ENCODE results near the gene CHD9. TPM values are rescaled to one million over a fixed set of nuclear protein-coding genes. Genes with fewer than 3 reads are reported as not detected.

CHD9 gene
- total and polyA plus RNA-seq, 9 donors = 22.6 to 94.8 (median 46.8) TPM

DNA sequence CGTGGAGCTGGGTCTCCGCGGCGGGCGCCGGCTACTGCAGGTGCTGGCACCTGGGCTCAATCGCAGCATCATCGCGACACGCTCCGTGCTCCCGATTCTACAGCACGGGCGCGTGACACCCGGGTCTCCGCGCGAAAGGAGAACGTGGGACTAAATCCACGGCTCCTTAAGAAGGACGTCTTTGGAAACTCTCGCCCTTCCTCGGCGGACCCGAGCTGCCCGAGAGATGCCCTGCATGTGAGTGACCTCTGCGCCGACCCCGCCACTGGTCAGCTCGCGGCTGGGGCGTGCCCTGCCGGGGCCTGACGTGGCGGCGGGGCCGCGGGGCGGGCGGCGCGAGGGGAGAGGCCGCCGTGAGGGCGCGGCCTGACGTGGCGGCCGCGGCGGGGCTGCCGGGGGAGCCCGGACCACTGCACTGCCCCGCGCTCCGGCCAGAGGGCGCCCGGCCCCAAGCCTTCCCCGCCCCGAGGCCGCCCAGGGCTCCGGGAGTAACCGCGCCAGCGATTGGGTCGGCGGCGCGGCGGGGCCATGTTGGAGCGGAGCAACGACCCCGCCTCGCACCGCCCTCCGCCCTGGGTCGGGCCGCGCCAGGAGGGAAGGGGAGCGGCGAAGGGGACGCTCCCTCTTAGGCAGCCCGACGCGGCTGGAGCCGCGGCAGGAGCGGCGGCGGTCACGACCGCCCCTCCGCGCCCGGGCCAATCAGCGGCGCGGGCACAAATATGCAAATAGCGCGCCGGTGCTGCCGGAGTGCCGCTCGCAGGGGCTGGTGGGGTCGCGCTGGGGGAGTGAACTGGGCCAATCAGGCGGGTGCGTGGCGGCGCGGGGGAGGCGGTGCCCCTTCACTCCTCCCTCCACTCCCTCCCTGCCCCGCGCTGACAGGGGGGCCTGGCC, 75.6 kb downstream of the CHD9 start:
- DNase-seq = peak; percentile 99
- peaks cover 13% of the 10 kb centered on the region for H3K4me1 ChIP-seq (ENCODE audit: control insufficient read depth, insufficient read depth, low read length)
- under 1% methylated on average over 107 of the region's 115 CpGs for WGBS (ENCODE audit: insufficient coverage)
- H3K36me3 ChIP-seq (ENCODE audit: control insufficient read depth, insufficient read depth, low read length) = no peaks in the 10 kb centered on the region
- H3K27me3 ChIP-seq (ENCODE audit: control insufficient read depth, insufficient read depth, low read length) = no peaks in the 10 kb centered on the region
- H3K27ac ChIP-seq (ENCODE audit: low read length) = peak overlapping the region; percentile 97
- peak overlapping the region; percentile 71 for H3K4me3 ChIP-seq (ENCODE audit: low read length)
- H3K9me3 ChIP-seq (replicated peaks; ENCODE audit: control insufficient read depth, low read depth, low read length) = no peaks in the 10 kb centered on the region

- peaks cover 13% of the 10 kb centered on the region for H3K4me1 ChIP-seq (ENCODE audit: control insufficient read depth, insufficient read depth, low read length)
- no peaks in the 10 kb centered on the region for H3K9me3 ChIP-seq (replicated peaks; ENCODE audit: control insufficient read depth, low read depth, low read length)
- WGBS (ENCODE audit: insufficient coverage) = 2% methylated on average over 21 of the region's 46 CpGs
- H3K36me3 ChIP-seq (ENCODE audit: control insufficient read depth, insufficient read depth, low read length) = no peaks in the 10 kb centered on the region
- DNase-seq = no peak
- no peaks in the 10 kb centered on the region for H3K27me3 ChIP-seq (ENCODE audit: control insufficient read depth, insufficient read depth, low read length)
- peak overlapping the region; percentile 49 for H3K4me3 ChIP-seq (ENCODE audit: low read length)
- peak overlapping the region; percentile 65 for H3K27ac ChIP-seq (ENCODE audit: low read length)
These were observed 76.2 kb downstream of the CHD9 start for GRCh38 chr16:53131050-53131362.

- Histone ChIP-seq H3K27ac (ENCODE audit: low read length) (peak overlapping the region; percentile 86), H3K4me1 (ENCODE audit: control insufficient read depth, insufficient read depth, low read length) (peaks cover 13% of the 10 kb centered on the region), H3K27me3 (ENCODE audit: control insufficient read depth, insufficient read depth, low read length) (no peaks in the 10 kb centered on the region), H3K36me3 (ENCODE audit: control insufficient read depth, insufficient read depth, low read length) (no peaks in the 10 kb centered on the region), H3K9me3 (replicated peaks; ENCODE audit: control insufficient read depth, low read depth, low read length) (no peaks in the 10 kb centered on the region), H3K4me3 (ENCODE audit: low read length) (peak overlapping the region; percentile 85)
- under 1% methylated on average over 66 of the region's 77 CpGs for WGBS (ENCODE audit: insufficient coverage)
- peak; percentile 65 for DNase-seq
These were observed 76.7 kb downstream of the CHD9 start for GRCh38 chr16:53131363-53132071.

GRCh38 chr16:53132406-53132805, 77.6 kb downstream of the CHD9 start:
- DNase-seq = peak; percentile 44
- Histone ChIP-seq H3K4me1 (ENCODE audit: control insufficient read depth, insufficient read depth, low read length) (peaks cover 13% of the 10 kb centered on the region), H3K27me3 (ENCODE audit: control insufficient read depth, insufficient read depth, low read length) (no peaks in the 10 kb centered on the region), H3K4me3 (ENCODE audit: low read length) (no peak overlapping the region), H3K36me3 (ENCODE audit: control insufficient read depth, insufficient read depth, low read length) (no peaks in the 10 kb centered on the region), H3K27ac (ENCODE audit: low read length) (no peak overlapping the region), H3K9me3 (replicated peaks; ENCODE audit: control insufficient read depth, low read depth, low read length) (no peaks in the 10 kb centered on the region)
- no CpG with 5 or more reads among the region's 6 CpGs for WGBS (ENCODE audit: insufficient coverage)

- Histone ChIP-seq H3K4me3 (ENCODE audit: low read length) (no peak overlapping the region), H3K9me3 (replicated peaks; ENCODE audit: control insufficient read depth, low read depth, low read length) (no peaks in the 10 kb centered on the region), H3K4me1 (ENCODE audit: control insufficient read depth, insufficient read depth, low read length) (no peaks in the 10 kb centered on the region), H3K27me3 (ENCODE audit: control insufficient read depth, insufficient read depth, low read length) (no peaks in the 10 kb centered on the region), H3K27ac (ENCODE audit: low read length) (no peak overlapping the region), H3K36me3 (ENCODE audit: control insufficient read depth, insufficient read depth, low read length) (no peaks in the 10 kb centered on the region)
- no CpG with 5 or more reads among the region's 2 CpGs for WGBS (ENCODE audit: insufficient coverage)
- no peak for DNase-seq
These were observed 80.5 kb downstream of the CHD9 start for GRCh38 chr16:53135329-53135728.

GRCh38 chr16:53142823-53143568, 88.2 kb downstream of the CHD9 start:
- no peaks in the 10 kb centered on the region for H3K27me3 ChIP-seq (ENCODE audit: control insufficient read depth, insufficient read depth, low read length)
- no peak for DNase-seq

DNA sequence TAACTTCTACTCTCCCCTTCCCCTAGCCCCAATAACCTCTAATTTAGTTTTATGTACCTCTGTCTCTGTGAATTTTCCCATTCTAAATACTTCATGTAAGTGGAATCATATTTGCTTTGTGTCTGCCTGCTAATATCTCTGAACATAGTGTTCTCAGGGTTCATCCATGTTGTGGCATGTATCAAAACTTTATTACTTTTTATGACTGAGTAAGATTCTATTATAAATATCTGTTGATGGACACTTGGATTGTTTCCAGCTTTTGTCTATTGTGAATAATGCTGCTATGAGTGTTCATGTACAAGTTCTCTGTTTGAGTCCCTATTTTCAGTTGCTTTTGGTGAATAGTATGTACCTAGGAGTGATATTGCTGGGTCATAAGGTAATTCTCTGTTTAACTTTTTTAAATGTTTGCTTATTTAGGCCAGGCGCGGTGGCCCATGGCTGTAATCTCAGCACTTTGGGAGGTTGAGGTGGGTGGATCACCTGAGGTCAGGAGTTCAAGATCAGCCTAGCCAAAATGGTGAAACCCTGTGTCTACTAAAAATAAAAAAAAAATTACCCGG, 92.8 kb downstream of the CHD9 start:
- H3K27me3 ChIP-seq (ENCODE audit: control insufficient read depth, insufficient read depth, low read length) = no peaks in the 10 kb centered on the region
- H3K27ac ChIP-seq (ENCODE audit: low read length) = no peak overlapping the region
- peaks cover 17% of the 10 kb centered on the region for H3K9me3 ChIP-seq (replicated peaks; ENCODE audit: control insufficient read depth, low read depth, low read length)
- H3K4me3 ChIP-seq (ENCODE audit: low read length) = no peak overlapping the region
- no peaks in the 10 kb centered on the region for H3K36me3 ChIP-seq (ENCODE audit: control insufficient read depth, insufficient read depth, low read length)
- WGBS (ENCODE audit: insufficient coverage) = 100% methylated on average over 1 of the region's 3 CpGs
- no peaks in the 10 kb centered on the region for H3K4me1 ChIP-seq (ENCODE audit: control insufficient read depth, insufficient read depth, low read length)
- no peak for DNase-seq

More at GRCh38 chr16:53142823-53143568, 88.2 kb downstream of the CHD9 start:
- WGBS (ENCODE audit: insufficient coverage) = no CpG with 5 or more reads among the region's 6 CpGs
- Histone ChIP-seq H3K4me3 (ENCODE audit: low read length) (no peak overlapping the region), H3K27ac (ENCODE audit: low read length) (no peak overlapping the region), H3K36me3 (ENCODE audit: control insufficient read depth, insufficient read depth, low read length) (peaks cover 3% of the 10 kb centered on the region), H3K9me3 (replicated peaks; ENCODE audit: control insufficient read depth, low read depth, low read length) (no peaks in the 10 kb centered on the region), H3K4me1 (ENCODE audit: control insufficient read depth, insufficient read depth, low read length) (no peaks in the 10 kb centered on the region)

- WGBS (ENCODE audit: insufficient coverage) = no CpG with 5 or more reads among the region's 3 CpGs
- Histone ChIP-seq H3K4me1 (ENCODE audit: control insufficient read depth, insufficient read depth, low read length) (no peaks in the 10 kb centered on the region), H3K4me3 (ENCODE audit: low read length) (no peak overlapping the region), H3K27ac (ENCODE audit: low read length) (no peak overlapping the region), H3K9me3 (replicated peaks; ENCODE audit: control insufficient read depth, low read depth, low read length) (peaks cover 17% of the 10 kb centered on the region), H3K27me3 (ENCODE audit: control insufficient read depth, insufficient read depth, low read length) (no peaks in the 10 kb centered on the region), H3K36me3 (ENCODE audit: control insufficient read depth, insufficient read depth, low read length) (no peaks in the 10 kb centered on the region)
- DNase-seq = no peak
These were observed 96.0 kb downstream of the CHD9 start for GRCh38 chr16:53150769-53151168.

DNA sequence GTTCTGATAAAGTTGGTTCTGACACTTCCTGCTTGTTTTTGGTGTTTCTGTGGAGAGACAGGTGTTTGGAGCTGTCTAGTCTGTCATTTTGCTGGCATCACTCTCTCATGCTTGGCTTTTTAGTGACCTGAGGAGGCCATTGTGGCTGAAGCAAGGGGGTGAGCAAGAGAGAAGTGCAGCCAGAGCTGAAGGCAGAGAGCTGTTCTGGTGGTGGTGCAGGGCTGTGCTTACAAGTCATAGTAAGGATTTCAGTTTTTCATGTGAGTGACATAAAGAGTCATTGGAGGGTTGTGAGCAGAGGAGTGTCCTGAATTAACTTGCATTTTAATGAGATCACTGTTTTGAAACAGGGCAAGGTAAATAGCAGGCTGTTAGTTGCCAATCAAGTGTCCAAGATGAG, 97.5 kb downstream of the CHD9 start:
- no peak for DNase-seq
- H3K4me1 ChIP-seq (ENCODE audit: control insufficient read depth, insufficient read depth, low read length) = no peaks in the 10 kb centered on the region
- H3K27ac ChIP-seq (ENCODE audit: low read length) = no peak overlapping the region
- no peaks in the 10 kb centered on the region for H3K27me3 ChIP-seq (ENCODE audit: control insufficient read depth, insufficient read depth, low read length)
- no peak overlapping the region for H3K4me3 ChIP-seq (ENCODE audit: low read length)
- H3K36me3 ChIP-seq (ENCODE audit: control insufficient read depth, insufficient read depth, low read length) = peaks cover 11% of the 10 kb centered on the region
- peaks cover 17% of the 10 kb centered on the region for H3K9me3 ChIP-seq (replicated peaks; ENCODE audit: control insufficient read depth, low read depth, low read length)

- Histone ChIP-seq H3K27me3 (ENCODE audit: control insufficient read depth, insufficient read depth, low read length) (no peaks in the 10 kb centered on the region), H3K27ac (ENCODE audit: low read length) (no peak overlapping the region), H3K36me3 (ENCODE audit: control insufficient read depth, insufficient read depth, low read length) (peaks cover 11% of the 10 kb centered on the region), H3K4me1 (ENCODE audit: control insufficient read depth, insufficient read depth, low read length) (no peaks in the 10 kb centered on the region), H3K4me3 (ENCODE audit: low read length) (no peak overlapping the region), H3K9me3 (replicated peaks; ENCODE audit: control insufficient read depth, low read depth, low read length) (peaks cover 16% of the 10 kb centered on the region)
- no peak for DNase-seq
These were observed 98.3 kb downstream of the CHD9 start for GRCh38 chr16:53153130-53153529.

Data from muscle of leg (tissue), 11 donors.